Keratinocyte (primary cell): Measurements from ENCODE around the gene MAD1L1.

Experiments
- EZH2 ChIP-seq: IDR thresholded peaks from one replicate; pipeline ENCODE4 v1.6.1; 2012; ENCODE audit warnings: inconsistent platforms, mild to moderate bottlenecking, low read length, moderate library complexity
- TF ChIP-seq, protein P1 (sequence below), 3 experiments: IDR thresholded peaks in 1 of 3; conservative IDR thresholded peaks in 1 of 3; optimal IDR thresholded peaks in 1 of 3; 2 replicates in 2 of 3; 3 replicates in 1 of 3; pipeline versions ENCODE3 to v1.5.1; 2011; ENCODE audit warnings: low read length in 3 of 3, mild to moderate bottlenecking in 3 of 3, moderate library complexity in 2 of 3, control low read depth in 1 of 3, inconsistent platforms in 1 of 3; ENCODE audit not compliant: insufficient read depth in 2 of 3; ENCODE audit errors: extremely low read depth in 1 of 3

DNA sequence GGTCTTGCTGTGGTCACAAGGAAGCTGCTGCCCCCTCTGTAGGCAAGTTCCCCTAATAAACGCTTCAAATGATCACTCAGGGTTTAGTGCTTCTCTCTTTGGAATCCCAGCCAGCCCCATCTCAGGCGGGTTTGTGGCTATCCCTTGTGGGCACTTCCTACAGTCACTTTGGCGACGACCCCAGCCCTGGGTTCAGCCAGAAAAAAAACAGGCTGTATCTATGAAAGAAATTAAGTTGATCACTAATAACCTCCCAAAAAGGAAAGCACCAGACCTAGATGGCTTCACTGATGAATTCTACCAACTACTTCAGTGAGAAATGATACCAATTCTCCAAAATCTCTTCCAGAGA lies 208.2 kb downstream of the MAD1L1 start:
- TF ChIP-seq, protein P1, sequence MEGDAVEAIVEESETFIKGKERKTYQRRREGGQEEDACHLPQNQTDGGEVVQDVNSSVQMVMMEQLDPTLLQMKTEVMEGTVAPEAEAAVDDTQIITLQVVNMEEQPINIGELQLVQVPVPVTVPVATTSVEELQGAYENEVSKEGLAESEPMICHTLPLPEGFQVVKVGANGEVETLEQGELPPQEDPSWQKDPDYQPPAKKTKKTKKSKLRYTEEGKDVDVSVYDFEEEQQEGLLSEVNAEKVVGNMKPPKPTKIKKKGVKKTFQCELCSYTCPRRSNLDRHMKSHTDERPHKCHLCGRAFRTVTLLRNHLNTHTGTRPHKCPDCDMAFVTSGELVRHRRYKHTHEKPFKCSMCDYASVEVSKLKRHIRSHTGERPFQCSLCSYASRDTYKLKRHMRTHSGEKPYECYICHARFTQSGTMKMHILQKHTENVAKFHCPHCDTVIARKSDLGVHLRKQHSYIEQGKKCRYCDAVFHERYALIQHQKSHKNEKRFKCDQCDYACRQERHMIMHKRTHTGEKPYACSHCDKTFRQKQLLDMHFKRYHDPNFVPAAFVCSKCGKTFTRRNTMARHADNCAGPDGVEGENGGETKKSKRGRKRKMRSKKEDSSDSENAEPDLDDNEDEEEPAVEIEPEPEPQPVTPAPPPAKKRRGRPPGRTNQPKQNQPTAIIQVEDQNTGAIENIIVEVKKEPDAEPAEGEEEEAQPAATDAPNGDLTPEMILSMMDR (optimal IDR thresholded peaks at IDR 0.05 in 1 of 3, IDR thresholded peaks at IDR 0.05 in 1 of 3, conservative IDR thresholded peaks at IDR 0.05 in 1 of 3; ENCODE audit: extremely low read depth in 1 of 3, insufficient read depth in 2 of 3, low read length in 3 of 3) = no peak
- TF ChIP-seq EZH2 = no peak
